ENCODE measurements around the gene C6. TPM values are rescaled to one million over a fixed set of nuclear protein-coding genes. Genes with fewer than 3 reads are reported as not detected.

The C6 gene
- total RNA-seq, 2 donors from 2014 or later = 3.5 to 4.6 TPM

DNA sequence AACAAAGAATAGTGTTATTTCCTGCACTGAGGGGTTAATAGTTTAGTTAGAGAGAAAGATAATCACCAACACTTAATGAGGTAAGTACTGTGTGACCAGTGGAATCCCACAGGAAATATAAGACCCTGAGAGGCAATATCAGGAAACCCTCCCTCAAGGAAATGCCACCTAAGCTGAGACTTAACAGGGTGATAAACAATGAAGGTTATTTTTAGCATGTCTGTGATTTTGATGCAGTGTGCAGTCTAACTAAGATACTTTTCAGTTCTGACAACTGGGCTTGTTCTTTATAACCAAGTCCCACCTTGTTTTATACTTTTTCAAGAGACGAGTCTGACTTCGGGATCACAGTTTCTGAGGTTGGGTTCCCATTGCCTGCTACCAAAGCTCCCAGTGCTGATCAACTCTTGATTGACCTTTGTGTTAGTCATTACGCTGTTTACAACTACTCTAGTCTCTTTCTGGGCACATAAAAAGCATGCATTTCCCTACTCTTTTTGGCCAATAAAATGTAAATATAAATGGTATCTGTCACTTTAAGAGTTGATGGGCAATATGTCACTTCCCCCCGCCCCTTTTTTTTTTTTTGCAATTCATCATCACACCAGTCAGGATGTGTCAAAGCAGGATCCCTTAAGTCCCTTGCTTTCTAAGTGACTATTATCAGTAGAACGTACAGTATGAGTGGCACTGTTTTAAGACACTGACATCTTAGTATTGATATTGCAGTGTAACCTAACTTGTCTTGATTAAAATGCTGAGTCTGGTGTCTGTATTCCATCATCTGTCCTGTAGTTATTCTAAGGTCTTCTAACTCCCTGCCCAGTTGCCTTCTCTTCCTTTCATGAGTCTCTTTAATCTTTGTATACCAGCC is 31.4 kb downstream of the C6 start:
- Histone ChIP-seq H3K4me3 (no peak overlapping the region), H3K4me1 (replicated peaks) (no peaks in the 10 kb centered on the region), H3K27ac (no peak overlapping the region), H3K9me3 (no peaks in the 10 kb centered on the region), H3K27me3 (replicated peaks; ENCODE audit: insufficient read depth) (no peaks in the 10 kb centered on the region), H3K36me3 (no peaks in the 10 kb centered on the region)
- TF ChIP-seq, protein P1, sequence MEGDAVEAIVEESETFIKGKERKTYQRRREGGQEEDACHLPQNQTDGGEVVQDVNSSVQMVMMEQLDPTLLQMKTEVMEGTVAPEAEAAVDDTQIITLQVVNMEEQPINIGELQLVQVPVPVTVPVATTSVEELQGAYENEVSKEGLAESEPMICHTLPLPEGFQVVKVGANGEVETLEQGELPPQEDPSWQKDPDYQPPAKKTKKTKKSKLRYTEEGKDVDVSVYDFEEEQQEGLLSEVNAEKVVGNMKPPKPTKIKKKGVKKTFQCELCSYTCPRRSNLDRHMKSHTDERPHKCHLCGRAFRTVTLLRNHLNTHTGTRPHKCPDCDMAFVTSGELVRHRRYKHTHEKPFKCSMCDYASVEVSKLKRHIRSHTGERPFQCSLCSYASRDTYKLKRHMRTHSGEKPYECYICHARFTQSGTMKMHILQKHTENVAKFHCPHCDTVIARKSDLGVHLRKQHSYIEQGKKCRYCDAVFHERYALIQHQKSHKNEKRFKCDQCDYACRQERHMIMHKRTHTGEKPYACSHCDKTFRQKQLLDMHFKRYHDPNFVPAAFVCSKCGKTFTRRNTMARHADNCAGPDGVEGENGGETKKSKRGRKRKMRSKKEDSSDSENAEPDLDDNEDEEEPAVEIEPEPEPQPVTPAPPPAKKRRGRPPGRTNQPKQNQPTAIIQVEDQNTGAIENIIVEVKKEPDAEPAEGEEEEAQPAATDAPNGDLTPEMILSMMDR (IDR thresholded peaks at IDR 0.05) = no peak
- TF ChIP-seq POLR2A (IDR thresholded peaks at IDR 0.05) (no peak), POLR2AphosphoS5 (IDR thresholded peaks at IDR 0.05) (no peak)
- no peak for DNase-seq (ENCODE audit: low spot score)
- intact Hi-C loops (cut with DNase I) = no loop called here
- 73% methylated on average over 5 of the region's 5 CpGs for WGBS

DNA sequence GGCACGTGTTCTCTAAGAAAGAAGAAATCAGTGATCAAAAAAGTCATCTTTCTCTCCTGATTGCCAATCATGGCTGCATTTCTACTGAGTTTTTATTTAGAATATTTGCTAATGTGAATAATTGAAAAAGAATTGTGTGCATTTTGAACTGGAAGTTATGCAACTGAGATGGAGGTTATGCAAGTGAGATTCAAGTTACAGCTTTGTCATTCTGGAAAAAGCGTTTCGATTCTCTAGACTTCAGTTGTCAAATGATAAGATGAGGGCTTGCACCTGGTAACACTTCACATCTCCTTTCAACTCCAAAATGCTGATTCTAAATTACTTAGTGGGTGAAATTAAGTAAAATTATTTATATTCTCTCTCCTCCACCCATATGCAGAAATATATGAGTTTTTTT is 36.4 kb downstream of the C6 start:
- 68% methylated on average over 3 of the region's 3 CpGs for WGBS
- no peak overlapping the region for H3K27ac ChIP-seq
- H3K27me3 ChIP-seq (replicated peaks; ENCODE audit: insufficient read depth) = no peaks in the 10 kb centered on the region
- H3K36me3 ChIP-seq = no peaks in the 10 kb centered on the region
- no peak for DNase-seq (ENCODE audit: low spot score)
- intact Hi-C loops (cut with DNase I) = no loop called here
- TF ChIP-seq, protein P1 (IDR thresholded peaks at IDR 0.05) = no peak
- TF ChIP-seq POLR2AphosphoS5 (IDR thresholded peaks at IDR 0.05) = no peak
- TF ChIP-seq POLR2A (IDR thresholded peaks at IDR 0.05) = no peak
- H3K4me3 ChIP-seq = no peak overlapping the region
- no peaks in the 10 kb centered on the region for H3K4me1 ChIP-seq (replicated peaks)
- no peaks in the 10 kb centered on the region for H3K9me3 ChIP-seq

DNA sequence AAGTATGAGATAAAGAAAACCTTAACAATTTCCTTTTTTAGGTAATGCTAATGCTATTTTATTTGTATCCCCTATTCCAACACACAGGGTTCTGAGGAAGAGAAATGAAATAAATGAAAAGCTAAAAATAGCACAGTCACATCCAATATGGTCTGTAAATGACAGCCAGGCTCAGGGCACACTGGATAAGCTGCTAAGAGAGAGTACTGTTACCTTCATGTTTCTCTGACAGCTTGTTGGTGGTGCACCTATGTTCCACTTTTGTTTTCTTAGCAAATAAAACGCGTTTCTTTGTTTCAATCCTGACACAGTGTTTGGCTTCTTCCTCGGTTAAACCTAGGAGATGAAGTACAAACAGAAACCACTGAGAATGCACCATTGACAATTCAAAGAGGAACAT is 41.3 kb downstream of the C6 start:
- intact Hi-C loops (cut with DNase I) = no loop called here
- WGBS = 52% methylated on average over 3 of the region's 3 CpGs
- Histone ChIP-seq H3K9me3 (no peaks in the 10 kb centered on the region), H3K27ac (no peak overlapping the region), H3K4me3 (no peak overlapping the region), H3K4me1 (replicated peaks) (no peaks in the 10 kb centered on the region), H3K36me3 (no peaks in the 10 kb centered on the region), H3K27me3 (replicated peaks; ENCODE audit: insufficient read depth) (no peaks in the 10 kb centered on the region)
- no peak for DNase-seq (ENCODE audit: low spot score)
- TF ChIP-seq, protein P1 (IDR thresholded peaks at IDR 0.05) = no peak
- no peak for TF ChIP-seq POLR2A (IDR thresholded peaks at IDR 0.05)
- no peak for TF ChIP-seq POLR2AphosphoS5 (IDR thresholded peaks at IDR 0.05)

DNA sequence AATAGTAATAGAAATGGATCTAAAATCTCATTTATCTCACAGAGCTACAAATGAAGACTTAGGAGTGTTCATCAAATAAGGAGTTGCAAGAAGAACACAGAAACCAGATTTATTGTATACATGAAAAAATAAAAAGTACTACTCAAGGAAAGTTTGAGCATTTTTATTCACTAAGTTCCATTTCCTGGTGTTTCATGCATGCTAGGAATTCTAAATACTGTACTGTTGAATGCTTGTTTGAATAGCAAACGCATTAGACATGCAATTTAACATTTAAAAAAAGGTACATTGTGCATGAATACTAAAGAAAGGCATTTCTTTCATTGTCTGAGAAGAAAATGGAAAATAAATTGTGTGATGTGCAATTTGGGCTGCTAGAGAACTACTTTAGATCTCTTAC is 52.1 kb downstream of the C6 start:
- H3K4me1 ChIP-seq (replicated peaks) = no peaks in the 10 kb centered on the region
- TF ChIP-seq, protein P1 (IDR thresholded peaks at IDR 0.05) = no peak
- no peak for TF ChIP-seq POLR2AphosphoS5 (IDR thresholded peaks at IDR 0.05)
- no peak for TF ChIP-seq POLR2A (IDR thresholded peaks at IDR 0.05)
- no peaks in the 10 kb centered on the region for H3K9me3 ChIP-seq
- no peak overlapping the region for H3K4me3 ChIP-seq
- 40% methylated on average over 1 of the region's 1 CpG for WGBS
- no peaks in the 10 kb centered on the region for H3K27me3 ChIP-seq (replicated peaks; ENCODE audit: insufficient read depth)
- H3K27ac ChIP-seq = no peak overlapping the region
- intact Hi-C loops (cut with DNase I) = no loop called here
- H3K36me3 ChIP-seq = no peaks in the 10 kb centered on the region
- DNase-seq (ENCODE audit: low spot score) = no peak
